A673 (cell line): ENCODE results near the gene SPATA31D3.

Experiments used
- CTCF ChIP-seq: fragments of 300-800, 200-600 bp; sonication (generic); conservative IDR thresholded peaks from 2 replicates; pipeline ENCODE4 v1.5.1; 2017; ENCODE audit warnings: low read depth, mild to moderate bottlenecking, antibody characterized with exemption, low read length, moderate library complexity, mixed read lengths
- EZH2 ChIP-seq: fragments of 200-600 bp; sonication (generic); IDR thresholded peaks from 2 replicates; pipeline ENCODE4 v1.6.1; 2017; ENCODE audit warnings: borderline replicate concordance, low read depth, mild to moderate bottlenecking, mixed read lengths, antibody characterized with exemption, low read length; ENCODE audit not compliant: poor library complexity, severe bottlenecking

GRCh38 chr9:81974764-81975163 lies 31.5 kb downstream of the SPATA31D3 start:
- TF ChIP-seq CTCF (no peak), EZH2 (no peak)
